SK-N-SH (cell line): ENCODE results near the gene CCNY. TPM values are rescaled to one million over a fixed set of nuclear protein-coding genes. Genes with fewer than 3 reads are reported as not detected.

Experiments used
- CTCF ChIA-PET: fragments of 300-600, 350-600 bp; formaldehyde crosslinking; extraction: SDS; loops from one replicate; lab custom pipeline; 2021; lab: Yijun Ruan, JAX
- POLR2A ChIA-PET: fragments of 350-600 bp; sonication (Branson Sonifier 250); formaldehyde crosslinking; extraction: SDS; loops from one replicate; lab custom pipeline; 2020; ENCODE audit warnings: antibody characterized with exemption, inconsistent platforms; lab: Yijun Ruan, JAX
- DNase-seq: peaks from one replicate; pipeline ENCODE4 v3.0.0; 2012
- H2AFZ ChIP-seq: fragments of 200-600 bp; sonication (generic); 2 replicates; pipeline ENCODE4 v1.8.1; 2016; ENCODE audit warnings: antibody characterized with exemption, mild to moderate bottlenecking, low read depth
- H3F3A ChIP-seq: fragments of 200-600 bp; sonication (generic); replicated peaks from 2 replicates; pipeline ENCODE3; 2016; ENCODE audit warnings: antibody characterized with exemption, mild to moderate bottlenecking; ENCODE audit not compliant: insufficient read depth
- H3K27ac ChIP-seq, 2 experiments: fragments of 200-500 bp in 1 of 2; fragments of 200-600 bp in 1 of 2; sonication (Bioruptor generic) in 1 of 2; sonication (generic), shearing (Covaris generic) in 1 of 2; 2 replicates each; pipeline versions ENCODE4 v1.5.1 to v1.6.1; 2014 to 2016; ENCODE audit warnings: low read depth in 2 of 2, inconsistent platforms in 1 of 2, low read length in 1 of 2, mild to moderate bottlenecking in 1 of 2, mixed read lengths in 1 of 2
- H3K27me3 ChIP-seq: fragments of 200-600 bp; sonication (generic), shearing (Covaris generic); 2 replicates; pipeline ENCODE4 v1.6.1; 2016; ENCODE audit warnings: mixed run types; ENCODE audit not compliant: insufficient read depth
- H3K36me3 ChIP-seq, 2 experiments: fragments of 200-500 bp in 1 of 2; fragments of 200-600 bp in 1 of 2; sonication (Bioruptor generic) in 1 of 2; sonication (generic) in 1 of 2; replicated peaks in 1 of 2; 2 replicates each; pipeline versions ENCODE3 to v1.5.1; 2014 to 2016; ENCODE audit warnings: low read length in 1 of 2, mild to moderate bottlenecking in 1 of 2; ENCODE audit not compliant: insufficient read depth in 2 of 2, control insufficient read depth in 1 of 2
- H3K4me1 ChIP-seq, 2 experiments: fragments of 200-500 bp in 1 of 2; fragments of 200-600 bp in 1 of 2; sonication (Bioruptor generic) in 1 of 2; sonication (generic), shearing (Covaris generic) in 1 of 2; 2 replicates each; pipeline versions ENCODE4 v1.5.1 to v1.6.1; 2014 to 2016; ENCODE audit warnings: low read depth in 1 of 2, low read length in 1 of 2, mixed run types in 1 of 2; ENCODE audit not compliant: insufficient read depth in 2 of 2, control insufficient read depth in 1 of 2
- H3K4me2 ChIP-seq: fragments of 200-600 bp; sonication (generic), shearing (Covaris generic); 2 replicates; pipeline ENCODE4 v1.6.1; 2017; ENCODE audit warnings: mixed run types
- H3K4me3 ChIP-seq, 2 experiments: fragments of 200-500 bp in 1 of 2; fragments of 200-600 bp in 1 of 2; sonication (Bioruptor generic) in 1 of 2; sonication (generic), shearing (Covaris generic) in 1 of 2; 2 replicates each; pipeline versions ENCODE4 v1.5.1 to v1.8.1; 2014 to 2016; ENCODE audit warnings: low read depth in 2 of 2, inconsistent platforms in 1 of 2, low read length in 1 of 2, mild to moderate bottlenecking in 1 of 2, mixed read lengths in 1 of 2, moderate library complexity in 1 of 2
- H3K79me2 ChIP-seq: fragments of 200-600 bp; sonication (generic); 2 replicates; pipeline ENCODE4 v1.8.1; 2017; ENCODE audit warnings: mild to moderate bottlenecking; ENCODE audit not compliant: insufficient read depth
- H3K9ac ChIP-seq: fragments of 200-600 bp; sonication (generic); 2 replicates; pipeline ENCODE4 v1.6.1; 2017; ENCODE audit warnings: mixed run types
- H3K9me2 ChIP-seq: fragments of 200-600 bp; sonication (generic); 2 replicates; pipeline ENCODE4 v1.6.1; 2017; ENCODE audit warnings: mixed run types
- H3K9me3 ChIP-seq: fragments of 200-600 bp; sonication (generic); 2 replicates; pipeline ENCODE4 v1.6.1; 2017; ENCODE audit warnings: mixed run types, mild to moderate bottlenecking, moderate library complexity
- H4K20me1 ChIP-seq: fragments of 200-600 bp; sonication (generic); 2 replicates; pipeline ENCODE4 v1.6.1; 2017; ENCODE audit warnings: mild to moderate bottlenecking, mixed run types; ENCODE audit not compliant: insufficient read depth
- CTCF ChIP-seq: fragments of 200-600 bp; sonication (generic); IDR thresholded peaks from 2 replicates; pipeline ENCODE4 v1.6.1; 2017; ENCODE audit warnings: antibody characterized with exemption, mild to moderate bottlenecking, moderate library complexity
- FOXJ3 ChIP-seq: sonication (generic); formaldehyde crosslinking; IDR thresholded peaks from 2 replicates; pipeline ENCODE4 v1.5.1; 2020; ENCODE audit warnings: mild to moderate bottlenecking, missing genetic modification reagents
- NFIC ChIP-seq: IDR thresholded peaks from 2 replicates; pipeline ENCODE4 v1.4.0; 2012; ENCODE audit warnings: borderline replicate concordance
- NRF1 ChIP-seq: IDR thresholded peaks from 2 replicates; pipeline ENCODE4 v1.6.1; 2012; ENCODE audit warnings: low read depth, mild to moderate bottlenecking, low read length
- PBX3 ChIP-seq: IDR thresholded peaks from 2 replicates; pipeline ENCODE4; 2012
- RAD21 ChIP-seq: IDR thresholded peaks from 2 replicates; pipeline ENCODE4 v1.6.1; 2012; ENCODE audit warnings: mild to moderate bottlenecking, low read length
- RCOR1 ChIP-seq: fragments of 150-350 bp; IDR thresholded peaks from 2 replicates; pipeline ENCODE4 v1.6.1; 2017; ENCODE audit warnings: antibody characterized with exemption, low read length
- TCF12 ChIP-seq: IDR thresholded peaks from 2 replicates; pipeline ENCODE4 v1.4.0; 2012
- USF2 ChIP-seq: fragments of 150-350 bp; IDR thresholded peaks from 2 replicates; pipeline ENCODE4 v1.6.1; 2017; ENCODE audit warnings: antibody characterized with exemption, low read length, low read depth, borderline replicate concordance
- YY1 ChIP-seq: IDR thresholded peaks from 2 replicates; pipeline ENCODE4 v1.4.0; 2012; ENCODE audit warnings: low read depth, mild to moderate bottlenecking
- ZBTB33 ChIP-seq: IDR thresholded peaks from 2 replicates; pipeline ENCODE4 v1.4.0; 2012; ENCODE audit warnings: low read depth, borderline replicate concordance
- WGBS: methylation state at CpG from one replicate; pipeline ENCODE4 v1.1.6; 2017; ENCODE audit warnings: low lambda C conversion rate; 5-methylcytosine and 5-hydroxymethylcytosine counted together
- polyA plus RNA-seq, 3 experiments: library from polyadenylated mRNA; depleted of rRNA; stranded (reverse); fragments of >200 nt; gene quantifications; 2 replicates each; pipeline ENCODE4 v1.2.3, GENCODE V29; 2012
- TF ChIP-seq, protein P1 (sequence below): IDR thresholded peaks from 2 replicates; pipeline ENCODE4 v1.6.1; 2012; ENCODE audit warnings: mild to moderate bottlenecking, low read depth, low read length, moderate library complexity
- TF ChIP-seq, protein P2 (sequence below): IDR thresholded peaks from 2 replicates; pipeline ENCODE4 v1.4.0; 2012; ENCODE audit warnings: low read depth
- TF ChIP-seq, protein P3 (sequence below): IDR thresholded peaks from 2 replicates; pipeline ENCODE4 v1.4.0; 2012; ENCODE audit warnings: low read depth, borderline replicate concordance
- TF ChIP-seq, protein P4 (sequence below): fragments of 150-350 bp; IDR thresholded peaks from 2 replicates; pipeline ENCODE4 v1.6.1; 2016; ENCODE audit warnings: mild to moderate bottlenecking, low read depth, low read length

Gene CCNY
- polyA plus RNA-seq, 1 of the 3 experiments (the other 2 are of a cell fraction) = 29.4 TPM

GRCh38 chr10:35384265-35384868, 48.1 kb downstream of the CCNY start:
- Histone ChIP-seq H3K27me3 (no peaks in the 10 kb centered on the region), H4K20me1 (peaks cover 65% of the 10 kb centered on the region), H3F3A (no peaks in the 10 kb centered on the region), H3K4me3 (no peak overlapping the region), H3K4me2 (no peak overlapping the region), H3K27ac (no peak overlapping the region; a peak in 1 of 4 replicates), H3K4me1 (peaks cover 22 to 25% of the 10 kb centered on the region in 2 experiments; a peak in 3 of 4 replicates), H3K9me3 (no peaks in the 10 kb centered on the region), H3K9ac (no peak overlapping the region), H3K79me2 (peaks cover 100% of the 10 kb centered on the region), H3K9me2 (no peaks in the 10 kb centered on the region), H2AFZ (no peak overlapping the region), H3K36me3 (peaks cover 0 to 9% of the 10 kb centered on the region in 2 experiments)
- DNase-seq = no peak
- ChIA-PET POLR2A (no interaction called here), CTCF (interaction anchor here (1.1 to 1.3 kb wide), 2 partner anchors 10 to 16 kb away, joined by 3 to 9 read pairs; no protein-coding TSS in a partner anchor)
- 93% methylated on average over 8 of the region's 10 CpGs for WGBS
- TF ChIP-seq YY1 = no peak
- no peak for TF ChIP-seq FOXJ3 (CRISPR knock-in tag)
- TF ChIP-seq, protein P1, sequence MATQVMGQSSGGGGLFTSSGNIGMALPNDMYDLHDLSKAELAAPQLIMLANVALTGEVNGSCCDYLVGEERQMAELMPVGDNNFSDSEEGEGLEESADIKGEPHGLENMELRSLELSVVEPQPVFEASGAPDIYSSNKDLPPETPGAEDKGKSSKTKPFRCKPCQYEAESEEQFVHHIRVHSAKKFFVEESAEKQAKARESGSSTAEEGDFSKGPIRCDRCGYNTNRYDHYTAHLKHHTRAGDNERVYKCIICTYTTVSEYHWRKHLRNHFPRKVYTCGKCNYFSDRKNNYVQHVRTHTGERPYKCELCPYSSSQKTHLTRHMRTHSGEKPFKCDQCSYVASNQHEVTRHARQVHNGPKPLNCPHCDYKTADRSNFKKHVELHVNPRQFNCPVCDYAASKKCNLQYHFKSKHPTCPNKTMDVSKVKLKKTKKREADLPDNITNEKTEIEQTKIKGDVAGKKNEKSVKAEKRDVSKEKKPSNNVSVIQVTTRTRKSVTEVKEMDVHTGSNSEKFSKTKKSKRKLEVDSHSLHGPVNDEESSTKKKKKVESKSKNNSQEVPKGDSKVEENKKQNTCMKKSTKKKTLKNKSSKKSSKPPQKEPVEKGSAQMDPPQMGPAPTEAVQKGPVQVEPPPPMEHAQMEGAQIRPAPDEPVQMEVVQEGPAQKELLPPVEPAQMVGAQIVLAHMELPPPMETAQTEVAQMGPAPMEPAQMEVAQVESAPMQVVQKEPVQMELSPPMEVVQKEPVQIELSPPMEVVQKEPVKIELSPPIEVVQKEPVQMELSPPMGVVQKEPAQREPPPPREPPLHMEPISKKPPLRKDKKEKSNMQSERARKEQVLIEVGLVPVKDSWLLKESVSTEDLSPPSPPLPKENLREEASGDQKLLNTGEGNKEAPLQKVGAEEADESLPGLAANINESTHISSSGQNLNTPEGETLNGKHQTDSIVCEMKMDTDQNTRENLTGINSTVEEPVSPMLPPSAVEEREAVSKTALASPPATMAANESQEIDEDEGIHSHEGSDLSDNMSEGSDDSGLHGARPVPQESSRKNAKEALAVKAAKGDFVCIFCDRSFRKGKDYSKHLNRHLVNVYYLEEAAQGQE = no peak
- TF ChIP-seq, protein P2, sequence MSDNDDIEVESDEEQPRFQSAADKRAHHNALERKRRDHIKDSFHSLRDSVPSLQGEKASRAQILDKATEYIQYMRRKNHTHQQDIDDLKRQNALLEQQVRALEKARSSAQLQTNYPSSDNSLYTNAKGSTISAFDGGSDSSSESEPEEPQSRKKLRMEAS = no peak
- TF ChIP-seq, protein P3, sequence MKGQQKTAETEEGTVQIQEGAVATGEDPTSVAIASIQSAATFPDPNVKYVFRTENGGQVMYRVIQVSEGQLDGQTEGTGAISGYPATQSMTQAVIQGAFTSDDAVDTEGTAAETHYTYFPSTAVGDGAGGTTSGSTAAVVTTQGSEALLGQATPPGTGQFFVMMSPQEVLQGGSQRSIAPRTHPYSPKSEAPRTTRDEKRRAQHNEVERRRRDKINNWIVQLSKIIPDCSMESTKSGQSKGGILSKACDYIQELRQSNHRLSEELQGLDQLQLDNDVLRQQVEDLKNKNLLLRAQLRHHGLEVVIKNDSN = no peak
- TF ChIP-seq, protein P4, sequence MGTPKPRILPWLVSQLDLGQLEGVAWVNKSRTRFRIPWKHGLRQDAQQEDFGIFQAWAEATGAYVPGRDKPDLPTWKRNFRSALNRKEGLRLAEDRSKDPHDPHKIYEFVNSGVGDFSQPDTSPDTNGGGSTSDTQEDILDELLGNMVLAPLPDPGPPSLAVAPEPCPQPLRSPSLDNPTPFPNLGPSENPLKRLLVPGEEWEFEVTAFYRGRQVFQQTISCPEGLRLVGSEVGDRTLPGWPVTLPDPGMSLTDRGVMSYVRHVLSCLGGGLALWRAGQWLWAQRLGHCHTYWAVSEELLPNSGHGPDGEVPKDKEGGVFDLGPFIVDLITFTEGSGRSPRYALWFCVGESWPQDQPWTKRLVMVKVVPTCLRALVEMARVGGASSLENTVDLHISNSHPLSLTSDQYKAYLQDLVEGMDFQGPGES = no peak
- TF ChIP-seq ZBTB33 = no peak
- no peak for TF ChIP-seq PBX3
- no peak for TF ChIP-seq USF2
- TF ChIP-seq RCOR1 = no peak
- no peak for TF ChIP-seq NRF1
- no peak for TF ChIP-seq TCF12
- no peak for TF ChIP-seq RAD21
- TF ChIP-seq NFIC = no peak
- no peak for TF ChIP-seq CTCF
